G401 (cell line): Measurements from ENCODE around the gene NPY2R. TPM values are rescaled to one million over a fixed set of nuclear protein-coding genes. Genes with fewer than 3 reads are reported as not detected.

ENCODE experiments used
- DNase-seq: peaks from one replicate; pipeline ENCODE4 v3.0.0-alpha.2; 2015; ENCODE audit warnings: low spot score
- in situ Hi-C: cut with HindIII; loops from 2 replicates; pipeline ENCODE4 v1.10.0; 2016; ENCODE audit warnings: low sequenced_read_pairs, mixed read lengths
- total RNA-seq: library from RNA; depleted of rRNA; stranded (reverse); fragments of >200 nt; shearing (Covaris generic); gene quantifications from 2 replicates; pipeline ENCODE4 v1.2.3, GENCODE V29; 2014; rRNA removed

Gene NPY2R
- total RNA-seq, 1 experiment from 2014 or later: 0.51 TPM

GRCh38 chr4:155245105-155245504, 36.7 kb downstream of the NPY2R start:
- DNase-seq: no peak
- in situ Hi-C loops: no loop called here

DNA sequence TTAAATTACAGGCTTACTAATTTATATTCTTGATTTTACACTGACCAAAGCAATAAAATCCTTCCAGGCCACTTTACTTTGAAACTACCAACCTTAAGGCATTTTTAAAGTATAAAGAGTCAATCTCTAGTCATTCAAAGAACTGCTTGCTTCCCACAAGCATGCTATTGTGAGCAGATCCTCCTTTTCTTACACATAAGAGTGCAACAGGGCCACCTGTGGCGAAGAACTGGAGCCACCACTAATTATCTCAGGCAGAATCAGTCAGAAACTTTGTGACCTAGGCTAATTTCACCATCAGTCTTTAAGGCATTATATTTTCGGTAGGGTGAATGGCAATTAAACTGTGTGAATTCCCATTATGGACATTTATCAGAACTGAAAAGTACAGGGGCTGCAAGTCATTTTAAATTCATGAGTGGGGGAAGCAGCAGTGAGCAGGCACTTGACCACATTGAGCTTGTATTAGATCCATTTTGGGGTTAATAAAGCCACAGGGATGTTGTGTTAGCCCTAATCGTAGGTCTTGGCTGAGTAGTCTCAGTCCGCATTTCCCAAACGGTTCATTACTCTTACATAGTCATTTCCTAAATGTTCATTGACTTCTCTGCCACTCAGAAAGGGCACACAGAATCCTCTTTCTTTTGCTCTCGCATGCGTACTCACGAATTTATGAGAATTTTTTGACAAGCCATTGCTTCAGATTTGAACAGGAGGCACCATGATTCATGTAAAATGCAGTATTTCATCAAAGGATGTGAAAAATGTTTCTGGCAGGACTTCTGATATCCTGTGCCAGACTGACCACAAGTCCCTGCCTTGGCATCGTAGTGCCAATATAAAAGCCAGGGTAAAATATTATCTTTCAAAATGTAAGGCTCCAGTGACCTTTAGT, 39.8 kb downstream of the NPY2R start:
- no peak for DNase-seq
- in situ Hi-C loops: no loop called here

- in situ Hi-C loops: no loop called here
- DNase-seq: no peak
Observed at GRCh38 chr4:155249016-155249566, 40.7 kb downstream of the NPY2R start.

GRCh38 chr4:155252327-155252726, 43.9 kb downstream of the NPY2R start:
- in situ Hi-C loops: no loop called here

DNA sequence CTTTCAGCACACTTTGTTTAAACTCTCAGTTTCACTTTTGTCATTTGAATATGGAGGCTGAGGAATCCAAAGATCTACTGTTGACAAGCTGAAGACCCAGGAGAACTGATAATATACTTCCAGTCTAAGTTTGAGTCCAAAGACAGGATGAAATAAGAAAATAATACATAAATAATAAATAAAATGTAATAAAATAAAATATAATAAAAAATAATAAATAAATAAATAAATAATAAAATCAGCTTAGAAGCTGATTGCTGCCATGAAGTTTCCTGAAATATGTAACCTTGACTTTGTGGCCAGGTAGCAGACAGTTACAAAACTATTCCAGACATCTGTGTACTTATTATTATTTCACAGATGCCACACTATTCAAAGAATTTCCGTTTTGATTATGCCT, 55.0 kb downstream of the NPY2R start:
- DNase-seq: no peak
- in situ Hi-C loops: no loop called here

More at GRCh38 chr4:155252327-155252726, 43.9 kb downstream of the NPY2R start:
- no peak for DNase-seq

DNA sequence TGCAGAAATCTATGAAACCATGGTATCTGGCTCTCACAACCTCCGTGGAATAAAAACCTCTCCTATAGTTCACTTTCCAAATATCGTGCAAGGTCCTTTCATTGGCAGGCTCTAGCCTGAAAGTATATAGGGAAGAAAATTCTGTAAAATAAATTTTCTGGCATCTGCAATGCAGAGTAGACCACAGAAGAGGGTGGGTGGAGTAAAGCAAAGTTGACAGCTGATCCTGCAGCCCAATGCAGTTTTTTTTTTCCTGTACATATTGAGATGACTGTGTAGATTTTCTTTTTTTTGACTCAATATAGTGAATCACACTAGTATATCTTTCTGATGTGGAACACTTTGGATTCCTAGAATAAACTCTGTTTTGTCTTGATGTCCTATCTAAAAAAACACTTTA, 56.7 kb downstream of the NPY2R start:
- no peak for DNase-seq
- in situ Hi-C loops: no loop called here

Other genes starting within 250 kb of the NPY2R start
- 130 and 181 TPM in 2 replicates for gene MAP9, start 168.3 kb downstream of the NPY2R start, total RNA-seq